ELF-1 (cell line): ENCODE measurements around the gene EFCAB14.
"Not testable (repeated sequence)": the region's sequence is repeated elsewhere in the genome, so short reads cannot be mapped to it uniquely, and the experiment has no call there.

Experiments
- DNase-seq: peaks from one replicate; pipeline ENCODE4 v3.0.0-alpha.2; 2016; ENCODE audit warnings: low read depth, low spot score

Gene EFCAB14

DNA sequence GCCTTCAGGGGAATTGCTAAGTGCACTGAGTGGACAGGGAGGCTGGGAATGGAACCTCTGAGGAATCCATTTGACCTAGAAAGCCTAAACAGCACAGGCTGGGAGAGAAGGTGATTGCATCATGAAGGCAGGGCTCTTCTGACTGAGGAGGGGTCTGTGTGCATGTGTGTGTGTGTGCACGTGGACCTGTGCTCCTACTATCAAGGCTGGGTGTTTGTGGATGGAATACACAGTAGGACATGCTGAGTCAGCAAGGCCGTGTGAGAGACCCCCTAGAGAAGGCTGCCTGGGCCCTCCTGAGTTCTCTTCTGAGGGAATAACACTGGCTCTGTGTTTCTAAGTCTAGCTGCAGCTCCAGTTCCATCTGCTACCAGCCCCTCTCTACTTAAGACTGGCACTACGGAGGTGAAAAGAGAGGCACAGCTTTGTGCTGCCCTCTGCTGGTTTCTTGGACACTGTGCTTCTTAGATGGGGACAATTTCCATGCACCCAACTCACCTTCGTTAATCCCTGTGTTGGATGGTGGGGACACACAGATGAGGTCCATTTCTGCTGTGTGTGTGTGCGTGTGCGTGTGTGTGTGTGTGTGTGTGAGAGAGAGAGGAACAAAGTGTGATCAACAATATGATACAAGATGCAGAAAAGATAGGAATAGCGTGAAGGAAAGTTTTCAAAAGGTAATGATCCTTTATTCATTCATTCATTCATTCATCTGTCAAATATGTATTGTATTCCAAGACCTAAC lies 6.2 kb upstream of the EFCAB14 start:
- peak; percentile 85 for DNase-seq

DNA sequence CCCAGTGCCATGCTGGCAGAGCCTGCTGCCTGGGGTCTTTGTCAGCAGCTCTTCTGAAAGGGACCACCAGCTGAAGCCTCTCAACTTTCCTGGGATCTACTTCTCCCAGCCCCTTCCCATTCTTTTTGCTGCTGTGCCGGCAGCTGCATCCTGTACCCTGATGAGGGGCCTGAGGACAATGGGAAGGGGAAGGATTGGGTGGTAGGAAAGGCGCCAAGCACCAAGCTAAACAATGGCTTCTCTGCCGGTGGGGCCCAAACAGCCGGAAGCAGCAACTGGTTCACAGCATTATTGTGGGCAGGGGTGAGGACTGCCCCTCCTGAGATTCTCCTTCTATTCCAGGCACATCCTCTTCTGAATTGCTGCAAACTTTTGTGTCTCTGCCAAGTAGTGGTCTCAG lies 5.0 kb upstream of the EFCAB14 start:
- DNase-seq: no peak

DNA sequence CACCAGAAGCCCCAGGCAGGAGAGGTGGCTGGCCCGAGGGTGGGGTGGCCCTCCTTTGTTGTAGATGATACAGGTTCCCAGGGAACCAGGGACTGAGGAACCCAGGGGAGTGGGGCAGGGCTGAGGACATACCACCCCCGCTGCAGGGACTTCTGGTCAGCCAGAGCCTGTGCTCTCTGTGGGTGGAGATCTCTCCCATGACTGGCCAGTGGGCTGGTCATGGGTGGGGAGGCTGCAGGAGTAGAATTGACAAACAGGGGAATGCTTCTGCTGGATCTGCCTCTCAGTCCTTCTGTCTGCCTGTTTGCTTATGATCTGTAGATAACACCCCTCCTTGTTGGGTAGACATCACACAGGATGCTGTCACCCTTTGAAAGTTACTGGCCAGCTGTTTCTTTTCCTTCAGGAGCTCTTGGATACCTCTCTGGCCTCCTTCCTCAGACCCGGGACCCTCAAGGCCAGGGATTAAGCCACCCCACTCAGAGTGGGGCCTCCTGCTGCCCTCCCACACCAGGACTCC lies 2.8 kb upstream of the EFCAB14 start:
- no peak for DNase-seq

DNA sequence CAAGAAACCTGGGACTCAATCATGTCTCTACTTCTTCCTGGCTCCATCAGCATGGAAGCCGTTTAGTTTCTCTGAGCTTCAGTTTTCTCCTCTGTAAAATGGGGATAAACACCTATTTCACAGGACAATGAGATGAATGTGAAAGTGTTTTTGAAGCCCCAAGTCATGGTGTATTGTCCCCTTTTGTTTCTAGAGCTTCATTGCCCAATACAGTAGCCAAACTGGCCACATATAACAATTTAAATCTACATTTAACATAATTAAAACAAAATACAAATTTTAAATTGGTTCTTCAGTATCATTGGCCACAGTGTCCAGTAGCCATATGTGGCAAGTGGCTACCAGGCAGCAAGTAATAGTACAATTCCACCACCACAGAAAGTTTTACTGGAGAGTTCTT lies 2.3 kb upstream of the EFCAB14 start:
- DNase-seq: no peak

DNA sequence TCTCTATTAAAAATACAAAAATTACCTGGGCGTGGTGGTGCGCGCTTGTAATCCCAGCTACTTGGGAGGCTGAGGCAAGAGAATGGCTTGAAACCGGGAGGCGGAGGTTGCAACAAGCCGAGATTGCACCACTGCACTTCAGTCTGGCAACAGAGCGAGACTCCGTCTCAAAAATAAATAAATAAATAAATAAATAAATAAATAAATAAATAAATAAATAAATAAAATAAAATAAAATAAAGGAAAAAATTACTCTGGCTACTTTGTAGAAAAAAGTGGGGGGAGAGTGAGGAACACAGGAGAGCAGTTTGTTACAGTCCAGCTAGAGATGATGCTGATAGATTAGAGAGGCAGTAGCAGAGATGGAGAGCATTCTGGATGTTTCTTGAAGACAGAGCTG lies 1.4 kb upstream of the EFCAB14 start:
- DNase-seq: not testable (repeated sequence)

DNA sequence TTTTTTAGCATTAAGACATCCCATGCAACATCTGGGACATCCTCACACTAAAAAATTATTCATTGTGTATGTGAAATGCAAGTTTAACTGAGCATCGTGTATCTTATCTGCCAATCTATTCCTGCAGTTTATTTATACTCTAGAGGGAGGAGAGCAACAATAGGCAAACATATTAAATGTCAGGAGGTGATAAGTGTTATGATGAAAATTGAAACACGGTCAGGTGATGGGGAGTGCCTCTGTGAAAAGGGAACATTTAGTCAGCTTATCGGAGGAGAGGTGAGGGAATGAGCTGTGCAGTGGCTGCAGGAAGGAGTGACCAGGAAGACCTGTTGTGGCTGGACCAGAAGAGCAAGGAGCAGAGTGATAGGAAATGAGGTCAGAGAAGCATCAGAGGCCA lies 775 bp upstream of the EFCAB14 start:
- DNase-seq: peak; percentile 39

DNA sequence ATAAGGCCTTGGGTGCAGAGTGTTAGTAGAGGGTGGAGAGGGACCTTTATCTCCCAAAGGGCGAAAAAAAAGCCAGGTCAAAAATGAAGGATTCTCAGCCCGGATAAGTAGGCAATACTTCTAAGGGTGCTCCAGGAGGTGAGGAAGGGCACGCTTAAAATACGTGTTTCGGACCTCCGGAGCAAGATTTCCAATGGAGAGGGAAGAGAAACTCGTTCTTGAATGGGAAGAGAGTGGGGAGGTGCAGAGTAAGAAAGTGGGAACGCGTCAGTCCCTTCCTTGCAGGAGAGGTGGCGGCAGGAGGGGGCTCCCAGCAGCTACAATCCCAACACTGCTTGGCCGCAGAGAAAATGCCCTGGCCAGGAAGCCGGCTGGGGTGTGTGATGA lies 581 bp downstream of the EFCAB14 start:
- no peak for DNase-seq

DNA sequence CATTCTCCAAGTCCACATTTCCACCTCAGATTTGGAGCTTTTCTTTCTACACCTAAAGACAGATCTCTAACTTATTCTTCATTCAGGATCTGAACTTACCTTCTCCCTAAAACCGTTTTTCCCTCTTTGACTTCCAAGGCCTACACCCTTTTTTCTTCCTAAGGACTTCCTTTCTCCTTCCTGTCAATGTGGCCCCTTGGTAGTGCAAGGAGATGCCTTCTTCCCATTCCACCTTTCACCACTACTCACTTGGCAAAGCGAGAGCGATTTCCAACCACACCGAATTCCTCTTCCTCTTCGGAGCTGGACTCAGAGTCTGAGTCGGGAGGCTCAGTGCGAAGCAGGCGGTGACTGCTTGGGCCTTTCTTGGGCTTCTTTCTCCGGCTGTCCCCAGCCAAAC lies 1.3 kb downstream of the EFCAB14 start:
- DNase-seq: peak; percentile 15

DNA sequence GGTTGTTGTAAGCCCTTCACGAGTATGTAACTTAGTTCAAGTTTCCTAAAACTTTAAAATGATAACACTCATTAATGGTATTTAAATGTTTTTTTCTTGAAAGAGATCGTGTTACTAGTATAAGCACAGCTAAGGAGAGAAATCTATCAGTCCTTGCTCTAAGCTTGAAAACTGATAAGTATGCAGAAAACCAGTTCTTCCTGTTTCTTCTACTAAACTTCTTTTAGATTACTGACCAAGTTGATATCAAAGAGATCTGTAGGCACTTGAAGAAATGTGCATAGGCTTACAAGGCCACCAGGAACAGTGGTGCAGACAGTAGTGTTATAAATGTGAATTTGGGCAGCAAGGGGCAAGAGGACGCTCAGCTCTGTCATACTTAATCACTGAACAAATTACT lies 3.9 kb downstream of the EFCAB14 start:
- no peak for DNase-seq

DNA sequence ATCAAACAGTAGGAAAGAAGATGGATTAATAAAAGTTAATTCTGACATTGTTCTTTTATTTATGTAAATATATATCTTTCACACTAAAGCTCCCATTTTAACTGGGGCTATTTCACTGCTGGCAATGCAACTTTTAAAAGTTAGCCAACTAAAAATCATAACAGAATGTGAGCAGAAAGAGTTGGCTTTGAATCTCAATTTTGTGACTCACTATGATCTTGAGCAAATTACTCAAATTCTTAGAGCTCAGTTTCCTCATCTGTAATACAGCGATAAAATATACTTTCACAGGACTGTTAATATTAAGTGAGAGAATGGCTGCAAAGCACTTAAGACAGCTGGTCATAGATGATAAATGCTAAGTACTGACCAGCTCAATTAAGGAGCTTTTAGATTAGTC lies 10.8 kb downstream of the EFCAB14 start:
- no peak for DNase-seq

DNA sequence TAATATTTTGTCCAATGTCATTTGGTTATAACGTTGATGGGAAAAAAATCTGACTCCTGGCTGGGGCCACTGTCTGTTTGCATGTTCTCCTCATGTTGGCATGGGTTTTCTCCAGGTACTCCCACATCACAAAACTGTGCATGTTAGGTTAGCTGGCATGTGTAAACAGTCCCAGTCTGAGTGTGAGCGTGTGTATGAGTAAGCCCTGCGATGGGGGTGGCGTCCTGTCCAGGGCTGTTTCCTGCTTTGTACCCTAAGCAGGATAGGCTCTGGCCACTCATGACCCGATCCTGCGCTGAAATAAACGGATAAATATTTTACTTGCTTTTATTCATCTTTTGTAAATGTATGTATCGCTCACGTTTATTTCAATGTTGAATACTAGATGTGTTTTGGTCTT lies 13.5 kb downstream of the EFCAB14 start:
- no peak for DNase-seq

DNA sequence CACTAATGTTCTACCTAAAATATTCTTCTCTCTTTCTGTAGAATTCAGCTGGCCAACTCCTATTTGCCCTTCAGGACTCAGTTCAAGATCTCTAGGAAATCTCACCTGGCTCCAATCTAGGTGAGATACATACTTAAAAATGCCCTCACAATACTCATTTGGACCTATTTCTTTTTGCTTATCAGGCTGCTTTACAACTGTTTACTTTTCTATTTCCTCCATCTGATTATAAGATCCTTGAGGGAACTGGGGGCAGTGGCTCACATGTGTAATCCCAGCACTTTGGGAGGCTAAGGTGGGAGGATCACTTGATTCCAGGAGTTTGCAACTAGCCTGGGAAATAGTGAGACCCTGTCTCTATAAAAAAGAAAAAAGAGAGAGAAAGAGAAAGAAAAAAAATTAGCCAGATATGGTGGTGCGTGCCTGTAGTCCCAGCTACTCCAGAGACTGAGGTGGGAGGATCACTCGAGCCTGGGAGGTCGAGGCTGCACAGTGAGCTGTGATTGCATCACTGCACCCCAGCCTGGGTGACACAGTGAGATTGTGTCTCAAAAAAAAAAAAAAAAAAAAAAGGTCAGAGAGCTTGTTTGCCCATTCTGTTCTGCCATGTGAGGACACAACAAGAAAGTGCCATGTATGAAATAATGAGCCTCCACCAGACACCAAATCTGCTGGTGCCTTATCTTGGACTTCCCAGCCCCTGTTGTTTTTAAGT lies 14.8 kb downstream of the EFCAB14 start:
- DNase-seq: no peak

DNA sequence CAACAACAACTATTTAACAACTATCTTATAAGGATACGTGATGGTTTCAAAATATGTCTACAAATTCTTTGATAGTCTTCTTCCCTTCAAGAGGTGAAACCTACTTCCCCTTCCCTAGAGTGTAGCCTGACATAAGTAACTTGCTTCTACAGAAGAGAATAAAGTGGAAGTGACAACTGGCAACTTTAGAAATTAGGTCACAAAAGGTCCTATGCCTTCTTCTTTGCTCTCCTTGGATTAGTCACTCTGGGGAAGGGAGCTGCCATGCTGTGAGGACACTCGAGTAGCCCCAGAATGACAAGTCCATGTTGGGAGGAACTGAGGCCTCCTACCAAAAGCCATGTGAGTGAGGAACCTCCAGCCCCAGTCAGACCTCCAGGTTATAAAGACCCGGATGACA lies 19.2 kb downstream of the EFCAB14 start:
- DNase-seq: no peak

DNA sequence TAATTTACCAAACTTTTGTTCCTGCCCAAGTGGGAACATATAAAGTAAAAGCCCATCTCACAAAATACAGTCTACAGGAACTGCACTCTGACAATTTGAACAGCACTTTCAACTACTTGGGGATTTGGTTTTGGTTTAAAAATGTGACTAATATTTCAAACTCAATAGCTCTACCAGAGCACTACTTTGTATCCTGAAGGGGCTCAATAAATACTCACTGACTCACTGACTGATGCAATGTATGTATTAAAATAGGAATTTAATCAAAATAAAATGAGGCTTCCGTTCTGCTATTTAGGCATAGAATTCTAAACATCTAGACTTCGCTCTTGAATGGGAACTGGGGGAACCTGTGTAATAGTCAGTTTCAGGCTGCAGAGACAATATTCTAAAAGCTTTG lies 21.9 kb downstream of the EFCAB14 start:
- DNase-seq: no peak

DNA sequence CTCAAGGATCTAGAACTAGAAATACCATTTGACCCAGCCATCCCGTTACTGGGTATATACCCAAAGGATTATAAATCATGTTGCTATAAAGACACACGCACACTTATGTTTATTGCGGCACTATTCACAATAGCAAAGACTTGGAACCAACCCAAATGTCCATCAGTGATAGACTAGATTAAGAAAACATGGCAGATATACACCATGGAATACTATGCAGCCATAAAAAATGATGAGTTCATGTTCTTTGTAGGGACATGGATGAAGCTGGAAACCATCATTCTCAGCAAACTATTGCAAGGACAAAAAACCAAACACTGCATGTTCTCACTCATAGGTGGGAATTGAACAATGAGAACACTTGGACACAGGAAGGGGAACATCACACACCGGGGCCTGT lies 24.2 kb downstream of the EFCAB14 start:
- DNase-seq: not testable (repeated sequence)

DNA sequence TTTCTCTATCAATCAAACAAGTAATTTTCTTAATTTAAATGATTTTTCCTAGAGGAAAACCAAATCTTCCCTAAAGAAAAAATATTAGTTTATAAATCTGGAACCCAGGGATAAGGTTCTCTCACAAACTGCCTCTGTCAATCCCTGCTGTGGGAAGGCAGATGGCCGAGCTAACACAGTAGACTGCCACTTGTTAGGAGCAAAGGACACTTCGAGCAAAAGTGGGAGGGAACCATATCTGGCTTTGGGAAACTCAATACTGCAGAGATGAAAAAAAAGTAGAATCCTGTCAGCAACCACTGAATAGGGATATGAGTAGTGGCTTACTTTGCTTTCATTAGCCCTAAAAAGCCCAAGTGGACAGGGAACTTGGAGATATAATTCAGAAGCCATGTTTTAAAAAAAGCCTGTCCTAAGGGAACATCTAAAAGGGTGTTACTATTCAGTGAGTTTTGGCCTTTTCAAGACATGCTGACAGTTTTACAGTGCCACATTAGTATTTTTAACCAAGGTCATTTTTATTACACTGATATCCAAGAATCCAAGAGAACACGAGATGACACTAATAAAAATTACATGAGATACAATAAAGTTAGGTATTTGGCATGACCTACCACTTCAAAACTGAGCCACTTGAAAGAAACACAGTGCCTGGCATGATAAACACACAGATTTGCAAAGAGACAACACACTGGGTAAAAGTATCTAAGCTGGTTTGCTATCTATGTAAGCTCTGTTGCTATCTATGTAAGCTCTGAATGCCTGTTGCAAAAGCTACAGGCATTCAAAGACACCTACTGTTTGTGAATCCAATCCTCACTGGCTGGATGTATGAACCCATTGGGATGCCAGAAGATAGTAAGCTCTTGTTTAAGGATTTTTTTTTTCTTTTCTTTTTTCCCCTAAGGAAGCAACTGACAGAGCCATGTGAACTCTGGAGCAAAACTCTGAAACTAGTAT lies 25.8 kb downstream of the EFCAB14 start:
- no peak for DNase-seq

DNA sequence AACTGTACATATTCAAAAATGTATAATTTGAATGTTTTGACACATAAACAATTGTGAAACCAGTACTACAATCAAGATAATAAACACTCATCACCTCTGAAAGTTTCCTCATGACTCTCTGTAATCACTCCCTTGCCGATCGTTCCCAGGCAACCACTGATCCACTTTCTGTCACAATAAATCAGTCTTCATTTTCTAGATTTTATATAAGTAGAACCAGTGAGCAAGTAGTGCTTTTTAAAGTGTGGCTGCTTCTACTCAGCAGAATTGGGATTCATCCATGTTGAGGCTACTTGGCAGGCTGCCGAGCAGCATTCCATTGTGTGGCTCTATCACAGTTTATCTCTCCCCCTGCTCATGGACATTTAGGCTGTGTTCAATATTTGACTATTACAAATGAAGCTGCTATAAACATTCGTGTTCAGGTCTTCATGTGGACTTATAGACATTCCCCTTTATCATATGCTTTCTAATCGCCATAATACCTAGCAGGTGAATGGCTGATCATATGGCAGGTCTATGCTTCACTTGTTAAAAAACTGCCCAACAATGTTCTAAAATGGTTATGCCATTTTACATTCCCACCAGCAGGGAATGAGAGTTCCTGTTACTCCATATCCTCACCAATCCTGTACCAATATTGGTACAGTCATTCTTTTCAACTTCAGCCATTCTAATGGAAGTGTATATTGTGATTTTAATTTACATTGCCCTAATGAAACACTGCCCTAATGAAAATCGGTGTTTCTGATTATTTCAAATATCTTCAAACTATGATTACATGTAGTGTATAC lies 26.7 kb downstream of the EFCAB14 start:
- DNase-seq: no peak

DNA sequence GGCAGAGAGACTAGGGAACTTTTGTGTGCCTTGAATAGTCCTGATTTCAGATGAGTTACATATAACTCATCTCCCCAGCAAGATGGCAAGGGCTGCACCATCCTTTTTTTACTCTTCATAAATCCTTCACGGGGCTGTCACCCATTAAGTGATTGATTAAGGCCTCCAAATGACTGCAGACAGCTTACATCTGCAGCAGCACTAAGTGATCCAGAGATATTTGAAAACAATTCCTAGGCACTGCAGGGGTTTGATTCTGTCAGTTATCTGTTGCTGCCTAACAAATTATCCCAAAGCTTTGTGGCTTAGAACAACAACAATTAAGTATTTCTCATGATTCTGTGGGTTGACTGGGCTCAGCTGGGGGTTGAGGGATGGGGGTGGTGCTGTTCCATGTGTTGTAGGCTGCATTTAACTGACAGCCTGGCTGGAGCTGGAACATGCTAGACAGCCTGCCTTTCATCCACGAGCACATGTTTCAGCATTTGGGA lies 27.9 kb downstream of the EFCAB14 start:
- no peak for DNase-seq

DNA sequence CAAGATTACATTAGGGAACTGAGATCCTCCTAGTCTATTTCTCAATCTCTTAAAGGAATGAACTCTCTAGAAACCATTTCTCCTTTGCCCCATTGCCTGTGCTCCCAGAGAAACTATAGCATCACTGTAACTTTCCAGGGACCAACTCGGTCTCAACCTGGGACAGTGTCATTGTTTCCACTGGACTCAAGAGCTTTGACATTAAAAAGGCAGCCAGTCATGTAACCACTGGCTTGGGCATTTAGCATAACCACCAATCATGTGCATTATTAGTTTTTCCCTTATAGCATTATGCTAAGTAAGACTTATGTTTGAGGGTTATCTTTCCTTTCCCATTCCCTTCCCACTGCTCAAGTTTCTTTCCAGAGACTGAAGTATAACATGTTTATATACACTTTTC lies 29.0 kb downstream of the EFCAB14 start:
- no peak for DNase-seq

DNA sequence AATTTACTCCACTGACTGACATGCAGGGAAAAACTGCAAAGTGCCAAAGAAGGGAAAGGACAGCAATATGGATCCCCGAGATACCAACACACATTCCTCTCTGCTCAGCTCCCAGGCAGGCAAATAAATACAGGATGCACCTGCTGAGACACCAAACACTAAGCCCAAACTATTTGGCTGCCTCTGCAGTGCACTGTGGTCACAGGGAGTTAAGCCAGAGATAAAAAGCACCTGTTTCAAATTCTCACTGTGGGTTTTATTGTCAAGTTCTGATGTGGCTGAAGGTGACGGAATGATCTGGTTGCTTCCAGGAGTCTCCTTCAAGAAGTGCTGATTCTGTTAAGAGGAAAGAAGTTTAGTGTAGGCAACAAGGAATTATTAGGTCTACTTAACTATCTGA lies 29.6 kb downstream of the EFCAB14 start:
- DNase-seq: no peak

DNA sequence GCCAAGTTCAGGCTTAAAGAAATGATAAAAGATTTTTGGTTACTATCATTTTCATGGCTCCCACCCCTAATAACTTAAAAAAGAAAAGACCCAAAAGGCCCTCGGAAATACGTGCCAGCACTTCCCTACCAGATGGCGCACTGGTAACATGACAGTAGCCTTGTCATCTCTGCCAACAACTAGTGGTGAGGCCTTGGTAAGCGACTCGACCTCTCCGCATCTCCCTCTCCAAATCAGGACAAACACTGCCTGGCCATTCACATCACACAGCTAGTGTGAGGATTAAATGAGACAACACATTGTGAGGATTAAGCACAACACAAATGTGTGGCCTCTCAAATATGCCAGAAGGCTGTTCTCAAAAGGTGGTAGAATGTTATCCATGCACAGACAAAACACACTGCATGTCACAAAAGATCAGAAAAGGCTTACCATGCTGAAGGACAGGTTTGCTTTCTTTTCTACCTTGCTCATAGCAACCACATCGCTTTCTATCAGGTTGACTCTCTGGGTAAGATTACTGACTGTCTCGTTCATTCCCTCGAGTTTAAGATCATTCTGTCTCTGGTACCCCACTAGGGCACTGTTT lies 30.9 kb downstream of the EFCAB14 start:
- no peak for DNase-seq
